Calu3 (cell line): ENCODE data around the gene FNTB. TPM values are rescaled to one million over a fixed set of nuclear protein-coding genes. Genes with fewer than 3 reads are reported as not detected.

ENCODE experiments used
- BruUV-seq: library from RNA; stranded (reverse); fragments of 400-500 nt; replicated peaks from 2 replicates; lab custom pipeline; 2021; lab: Mats Ljungman, UMichigan
- CTCF ChIA-PET: fragments of 300-600 bp; sonication (Branson Sonifier 250); formaldehyde crosslinking; loops from one replicate; lab custom pipeline; 2022; ENCODE audit warnings: antibody characterized with exemption; lab: Charles Lee
- DNase-seq: peaks from one replicate; pipeline ENCODE4 v3.0.0; 2022
- H3K27ac Mint-ChIP-seq: one replicate; pipeline ENCODE4 v1.8.0; 2022; ENCODE audit warnings: mixed read lengths; ENCODE audit not compliant: unreplicated experiment
- H3K27me3 Mint-ChIP-seq: one replicate; pipeline ENCODE4 v1.8.0; 2022; ENCODE audit warnings: mixed read lengths; ENCODE audit not compliant: unreplicated experiment
- H3K36me3 Mint-ChIP-seq: one replicate; pipeline ENCODE4 v1.8.0; 2022; ENCODE audit warnings: mild to moderate bottlenecking, moderate library complexity, mixed read lengths; ENCODE audit not compliant: insufficient read depth, unreplicated experiment
- H3K4me1 Mint-ChIP-seq: one replicate; pipeline ENCODE4 v1.8.0; 2022; ENCODE audit warnings: mild to moderate bottlenecking, low read depth, mixed read lengths; ENCODE audit not compliant: unreplicated experiment
- H3K4me3 Mint-ChIP-seq: one replicate; pipeline ENCODE4 v1.8.0; 2022; ENCODE audit warnings: mild to moderate bottlenecking, low read depth, moderate library complexity, mixed read lengths; ENCODE audit not compliant: unreplicated experiment
- H3K9me3 Mint-ChIP-seq: one replicate; pipeline ENCODE4 v1.8.0; 2022; ENCODE audit warnings: low read depth, mixed read lengths; ENCODE audit not compliant: unreplicated experiment
- intact Hi-C: fragments of 100-400 bp; cut with micrococcal nuclease; formaldehyde crosslinking; loops from one replicate; pipeline ENCODE4 v1.10.0; 2022; ENCODE audit not compliant: unreplicated experiment
- total RNA-seq: library from RNA; stranded (reverse); gene quantifications from 2 replicates; pipeline ENCODE4 v1.2.3, GENCODE V29; 2022
- TF ChIP-seq, protein P1 (sequence below): fragments of 200-600 bp; IDR thresholded peaks from one replicate; pipeline ENCODE4 v1.8.0; 2022; ENCODE audit warnings: antibody characterized with exemption; ENCODE audit not compliant: unreplicated experiment

FNTB gene
- total RNA-seq, 1 experiment from 2014 or later = 15.0 TPM

DNA sequence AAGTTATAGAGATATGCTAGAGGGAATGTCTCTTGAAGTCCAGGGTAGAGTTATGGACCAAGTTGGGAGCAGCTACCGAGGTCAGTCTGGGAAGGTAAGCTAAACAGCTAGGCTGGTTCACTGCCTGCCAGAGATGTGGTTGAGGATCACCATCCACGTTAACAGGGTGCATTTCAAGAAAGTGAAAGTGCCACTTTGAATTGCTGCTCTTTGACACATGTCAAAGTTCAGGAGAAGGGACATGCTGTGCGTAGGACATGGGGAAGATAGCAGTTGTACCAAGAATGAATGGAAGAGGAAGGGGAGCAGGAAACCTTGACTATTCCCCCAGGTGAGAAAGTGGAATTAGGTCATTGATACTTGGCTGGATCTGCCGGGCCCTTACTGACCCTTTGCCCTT lies 66.1 kb downstream of the FNTB start:
- H3K4me3 Mint-ChIP-seq = no peak overlapping the region
- no TSS peak for BruUV-seq
- H3K4me1 Mint-ChIP-seq = no peaks in the 10 kb centered on the region
- DNase-seq = no peak
- H3K27ac Mint-ChIP-seq = no peak overlapping the region
- H3K9me3 Mint-ChIP-seq = no peaks in the 10 kb centered on the region
- intact Hi-C loops = no loop called here
- no peaks in the 10 kb centered on the region for H3K27me3 Mint-ChIP-seq
- H3K36me3 Mint-ChIP-seq = peaks cover 1% of the 10 kb centered on the region
- CTCF ChIA-PET = no interaction called here
- TF ChIP-seq, protein P1, sequence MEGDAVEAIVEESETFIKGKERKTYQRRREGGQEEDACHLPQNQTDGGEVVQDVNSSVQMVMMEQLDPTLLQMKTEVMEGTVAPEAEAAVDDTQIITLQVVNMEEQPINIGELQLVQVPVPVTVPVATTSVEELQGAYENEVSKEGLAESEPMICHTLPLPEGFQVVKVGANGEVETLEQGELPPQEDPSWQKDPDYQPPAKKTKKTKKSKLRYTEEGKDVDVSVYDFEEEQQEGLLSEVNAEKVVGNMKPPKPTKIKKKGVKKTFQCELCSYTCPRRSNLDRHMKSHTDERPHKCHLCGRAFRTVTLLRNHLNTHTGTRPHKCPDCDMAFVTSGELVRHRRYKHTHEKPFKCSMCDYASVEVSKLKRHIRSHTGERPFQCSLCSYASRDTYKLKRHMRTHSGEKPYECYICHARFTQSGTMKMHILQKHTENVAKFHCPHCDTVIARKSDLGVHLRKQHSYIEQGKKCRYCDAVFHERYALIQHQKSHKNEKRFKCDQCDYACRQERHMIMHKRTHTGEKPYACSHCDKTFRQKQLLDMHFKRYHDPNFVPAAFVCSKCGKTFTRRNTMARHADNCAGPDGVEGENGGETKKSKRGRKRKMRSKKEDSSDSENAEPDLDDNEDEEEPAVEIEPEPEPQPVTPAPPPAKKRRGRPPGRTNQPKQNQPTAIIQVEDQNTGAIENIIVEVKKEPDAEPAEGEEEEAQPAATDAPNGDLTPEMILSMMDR = no peak

DNA sequence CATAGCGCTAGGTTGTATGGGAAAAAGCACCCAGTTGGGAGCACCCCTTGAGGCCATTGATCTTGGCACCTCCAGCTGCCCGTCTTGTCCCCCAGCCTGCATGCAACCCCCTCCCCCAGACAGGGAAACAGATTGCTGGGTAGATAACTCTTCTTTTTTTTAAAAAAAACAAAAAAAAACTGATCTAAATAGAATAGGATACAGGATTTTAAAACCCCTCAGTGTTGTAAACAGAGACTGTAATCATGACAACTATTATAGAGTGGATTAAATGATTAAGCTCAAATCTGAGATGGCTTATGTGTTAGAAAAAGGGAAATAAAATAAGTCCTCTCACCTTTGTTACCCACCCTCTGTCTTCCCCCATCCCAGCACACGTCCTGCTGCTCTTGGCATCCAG lies 66.8 kb downstream of the FNTB start:
- TF ChIP-seq, protein P1 = no peak
- CTCF ChIA-PET = no interaction called here
- H3K27me3 Mint-ChIP-seq = no peaks in the 10 kb centered on the region
- no peaks in the 10 kb centered on the region for H3K36me3 Mint-ChIP-seq
- intact Hi-C loops = no loop called here
- DNase-seq = no peak
- H3K27ac Mint-ChIP-seq = no peak overlapping the region
- no peaks in the 10 kb centered on the region for H3K9me3 Mint-ChIP-seq
- no peaks in the 10 kb centered on the region for H3K4me1 Mint-ChIP-seq
- no peak overlapping the region for H3K4me3 Mint-ChIP-seq
- no TSS peak for BruUV-seq

DNA sequence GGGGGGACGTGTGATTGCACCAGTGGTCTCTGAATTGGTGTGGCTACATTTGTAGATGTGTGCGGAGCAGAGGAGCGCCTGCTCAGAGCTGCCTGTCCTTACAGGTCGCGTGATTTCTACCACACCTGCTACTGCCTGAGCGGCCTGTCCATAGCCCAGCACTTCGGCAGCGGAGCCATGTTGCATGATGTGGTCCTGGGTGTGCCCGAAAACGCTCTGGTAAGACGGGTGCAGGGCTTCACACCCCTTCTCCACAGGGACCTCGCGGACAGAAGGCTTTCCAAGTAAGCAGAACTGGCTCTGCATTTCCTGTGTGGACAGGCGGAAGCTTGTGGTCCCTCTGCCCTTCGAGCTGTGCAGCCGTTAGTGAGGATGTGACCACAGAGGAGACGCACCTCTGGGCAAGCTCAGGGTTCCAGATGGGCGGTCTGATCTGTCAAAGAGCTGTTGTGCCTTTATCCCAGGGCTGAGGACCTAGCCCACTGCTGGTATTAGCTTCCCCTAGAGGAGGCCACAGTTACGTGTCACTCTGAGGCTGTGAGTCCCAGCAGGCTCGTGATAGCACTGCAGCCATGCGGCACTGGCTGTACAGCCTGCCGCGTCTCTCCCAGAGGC lies 67.9 kb downstream of the FNTB start:
- Mint-ChIP-seq H3K4me1 (no peaks in the 10 kb centered on the region), H3K9me3 (no peaks in the 10 kb centered on the region), H3K4me3 (no peak overlapping the region), H3K27ac (no peak overlapping the region), H3K27me3 (no peaks in the 10 kb centered on the region), H3K36me3 (peaks cover 4% of the 10 kb centered on the region)
- no peak for DNase-seq
- CTCF ChIA-PET = no interaction called here
- TF ChIP-seq, protein P1 = no peak
- no TSS peak for BruUV-seq
- intact Hi-C loops = no loop called here

DNA sequence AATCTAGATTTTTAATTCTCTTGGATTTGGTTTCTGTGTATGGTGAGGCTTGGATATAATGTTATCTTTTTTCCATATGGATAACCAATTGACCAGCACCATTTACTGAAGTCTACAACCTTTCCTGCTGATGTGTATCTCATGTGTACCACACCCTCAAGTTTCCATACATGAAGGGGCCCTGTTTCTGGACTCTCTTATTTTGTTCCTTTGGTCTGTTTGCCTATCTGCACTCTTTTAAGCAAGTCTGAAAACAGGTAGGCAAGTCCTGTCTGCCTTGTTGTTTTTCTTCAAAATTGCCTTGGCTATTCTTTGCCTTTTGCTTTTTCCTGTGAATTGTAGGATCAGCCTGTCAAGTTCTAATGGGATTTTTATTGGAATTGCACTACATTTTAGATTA lies 71.0 kb downstream of the FNTB start:
- CTCF ChIA-PET = no interaction called here
- no TSS peak for BruUV-seq
- intact Hi-C loops = no loop called here
- no peak overlapping the region for H3K27ac Mint-ChIP-seq
- TF ChIP-seq, protein P1 = no peak
- H3K4me1 Mint-ChIP-seq = no peaks in the 10 kb centered on the region
- H3K27me3 Mint-ChIP-seq = no peaks in the 10 kb centered on the region
- H3K36me3 Mint-ChIP-seq = peaks cover 16% of the 10 kb centered on the region
- no peak overlapping the region for H3K4me3 Mint-ChIP-seq
- DNase-seq = no peak
- H3K9me3 Mint-ChIP-seq = no peaks in the 10 kb centered on the region
